ENCODE data around the gene ENDOV. TPM values are rescaled to one million over a fixed set of nuclear protein-coding genes. Genes with fewer than 3 reads are reported as not detected.

Gene ENDOV
- total RNA-seq, 1 experiment from 2014 or later: 14.1 TPM

DNA sequence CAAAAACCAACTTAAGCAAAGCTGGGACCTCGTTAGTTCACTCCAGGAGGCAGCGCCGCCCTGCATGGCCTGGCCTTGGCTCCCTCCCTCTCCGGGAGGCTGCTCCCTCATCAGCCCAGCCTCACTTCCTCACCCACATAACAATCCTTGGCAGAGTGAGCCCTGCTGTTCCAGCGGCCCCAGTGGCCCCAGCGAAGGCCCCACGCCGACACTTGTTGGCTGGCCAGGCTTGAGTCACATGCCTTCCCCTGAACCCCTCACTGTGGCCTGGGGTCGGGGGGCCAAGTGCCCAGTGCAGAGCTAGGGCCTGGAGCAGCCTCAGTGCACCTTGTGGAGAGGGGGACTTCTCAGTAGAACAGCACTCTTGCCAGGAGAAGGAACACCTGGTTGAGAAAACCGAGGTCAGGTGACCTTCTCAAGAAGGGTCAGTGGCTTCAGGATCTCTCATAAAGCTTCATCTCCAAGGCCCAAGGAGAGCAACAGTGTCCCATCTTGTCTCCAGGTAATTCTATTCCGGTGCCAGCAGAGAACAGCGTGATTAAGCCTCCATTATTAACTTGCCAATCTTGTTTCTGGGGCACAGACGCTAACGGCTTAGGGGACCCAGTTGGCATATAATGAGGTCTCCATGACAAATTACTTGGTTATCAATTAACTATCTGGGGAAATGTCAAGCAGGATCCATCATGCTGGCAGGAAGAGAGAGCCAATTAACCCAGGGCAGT is 26.8 kb downstream of the ENDOV start:
- BruUV-seq (replicated peaks): no TSS peak
- H3K27me3 ChIP-seq (replicated peaks; ENCODE audit: insufficient read depth, low read depth, low read length, poor library complexity): peaks cover 12% of the 10 kb centered on the region
- TF ChIP-seq EZH2 (IDR thresholded peaks at IDR 0.05; ENCODE audit: borderline replicate concordance, low read depth, low read length, poor library complexity, severe bottlenecking) (no peak), CTCF (conservative IDR thresholded peaks at IDR 0.05; ENCODE audit: low read depth, low read length) (no peak)
- POLR2A ChIA-PET (ENCODE audit: low non-redundant PET): no interaction called here
- peaks cover 6% of the 10 kb centered on the region for H3K4me1 ChIP-seq (ENCODE audit: insufficient read depth, low read length, poor library complexity, severe bottlenecking)
- no peaks in the 10 kb centered on the region for H3K9me3 ChIP-seq (ENCODE audit: low read depth, low read length, poor library complexity, severe bottlenecking)
- H3K27ac ChIP-seq (ENCODE audit: low read depth, low read length, poor library complexity, severe bottlenecking): no peak overlapping the region
- CTCF ChIA-PET: no interaction called here
- intact Hi-C loops (cut with micrococcal nuclease; ENCODE audit: unreplicated experiment): no loop called here
- no peak for DNase-seq (ENCODE audit: low spot score)
- no peaks in the 10 kb centered on the region for H3K36me3 ChIP-seq (ENCODE audit: insufficient read depth, low read length, poor library complexity, severe bottlenecking)
- H3K4me3 ChIP-seq (ENCODE audit: low read depth, low read length, poor library complexity, severe bottlenecking): no peak overlapping the region

DNA sequence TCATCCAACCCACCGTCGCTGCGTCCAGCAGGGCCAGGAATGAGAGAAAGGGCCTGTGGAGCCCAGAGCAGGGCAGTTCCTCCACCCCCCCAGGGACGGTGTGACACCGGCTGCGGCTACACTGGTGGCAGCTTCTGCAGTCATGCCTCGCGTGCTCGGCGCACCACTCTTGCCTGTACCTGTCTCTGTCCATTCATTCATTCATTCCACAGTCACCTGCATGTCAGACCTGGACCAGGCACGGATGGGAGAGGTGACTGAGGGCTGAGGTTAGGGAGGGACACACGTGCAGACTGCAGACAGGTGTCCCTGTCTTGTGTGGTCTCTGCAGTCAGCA is 27.3 kb downstream of the ENDOV start:
- Histone ChIP-seq H3K27ac (ENCODE audit: low read depth, low read length, poor library complexity, severe bottlenecking) (no peak overlapping the region), H3K4me3 (ENCODE audit: low read depth, low read length, poor library complexity, severe bottlenecking) (no peak overlapping the region), H3K36me3 (ENCODE audit: insufficient read depth, low read length, poor library complexity, severe bottlenecking) (no peaks in the 10 kb centered on the region), H3K27me3 (replicated peaks; ENCODE audit: insufficient read depth, low read depth, low read length, poor library complexity) (peaks cover 7% of the 10 kb centered on the region), H3K4me1 (ENCODE audit: insufficient read depth, low read length, poor library complexity, severe bottlenecking) (peaks cover 6% of the 10 kb centered on the region), H3K9me3 (ENCODE audit: low read depth, low read length, poor library complexity, severe bottlenecking) (no peaks in the 10 kb centered on the region)
- BruUV-seq (replicated peaks): no TSS peak
- TF ChIP-seq EZH2 (IDR thresholded peaks at IDR 0.05; ENCODE audit: borderline replicate concordance, low read depth, low read length, poor library complexity, severe bottlenecking): no peak
- no peak for TF ChIP-seq CTCF (conservative IDR thresholded peaks at IDR 0.05; ENCODE audit: low read depth, low read length)
- ChIA-PET CTCF (no interaction called here), POLR2A (ENCODE audit: low non-redundant PET) (no interaction called here)
- intact Hi-C loops (cut with micrococcal nuclease; ENCODE audit: unreplicated experiment): no loop called here
- DNase-seq (ENCODE audit: low spot score): no peak

GRCh38 chr17:80442764-80443163 is 27.8 kb downstream of the ENDOV start:
- CTCF ChIA-PET: no interaction called here
- Histone ChIP-seq H3K36me3 (ENCODE audit: insufficient read depth, low read length, poor library complexity, severe bottlenecking) (no peaks in the 10 kb centered on the region), H3K27me3 (replicated peaks; ENCODE audit: insufficient read depth, low read depth, low read length, poor library complexity) (peaks cover 7% of the 10 kb centered on the region), H3K27ac (ENCODE audit: low read depth, low read length, poor library complexity, severe bottlenecking) (no peak overlapping the region), H3K4me3 (ENCODE audit: low read depth, low read length, poor library complexity, severe bottlenecking) (no peak overlapping the region), H3K9me3 (ENCODE audit: low read depth, low read length, poor library complexity, severe bottlenecking) (no peaks in the 10 kb centered on the region), H3K4me1 (ENCODE audit: insufficient read depth, low read length, poor library complexity, severe bottlenecking) (peaks cover 6% of the 10 kb centered on the region)
- BruUV-seq (replicated peaks): no TSS peak
- intact Hi-C loops (cut with micrococcal nuclease; ENCODE audit: unreplicated experiment): no loop called here
- TF ChIP-seq CTCF (conservative IDR thresholded peaks at IDR 0.05; ENCODE audit: low read depth, low read length): no peak
- no peak for TF ChIP-seq EZH2 (IDR thresholded peaks at IDR 0.05; ENCODE audit: borderline replicate concordance, low read depth, low read length, poor library complexity, severe bottlenecking)
- POLR2A ChIA-PET (ENCODE audit: low non-redundant PET): no interaction called here
- no peak for DNase-seq (ENCODE audit: low spot score)
